HEK293 (cell line): ENCODE results near the gene FAM3C.
A peak's percentile ranks its signal among the peaks of the same experiment; 100 is the strongest.

ENCODE experiments used
- CTCF ChIA-PET: fragments of 350-600 bp; formaldehyde crosslinking; extraction: SDS; loops from one replicate; lab custom pipeline; 2021; ENCODE audit warnings: antibody characterized with exemption; lab: Yijun Ruan, JAX
- POLR2A ChIA-PET: fragments of 300-600 bp; formaldehyde crosslinking; extraction: SDS; loops from one replicate; lab custom pipeline; 2020; ENCODE audit warnings: antibody characterized with exemption, inconsistent platforms; lab: Yijun Ruan, JAX
- H3K27ac ChIP-seq: fragments of 200-500 bp; sonication (Bioruptor generic); 2 replicates; pipeline ENCODE4 v1.5.1; 2014; ENCODE audit warnings: low read depth, low read length, control low read depth, inconsistent platforms; ENCODE audit errors: extremely low read depth
- H3K36me3 ChIP-seq, 2 experiments: fragments of 200-500 bp in 1 of 2; sonication (Bioruptor generic) in 1 of 2; 1 replicate in 1 of 2; 2 replicates in 1 of 2; pipeline ENCODE4 v1.5.1; 2014 to 2017; ENCODE audit warnings: inconsistent platforms in 2 of 2, low read length in 2 of 2; ENCODE audit not compliant: control insufficient read depth in 2 of 2, insufficient read depth in 1 of 2
- H3K4me1 ChIP-seq: fragments of 200-500 bp; sonication (Bioruptor generic); 2 replicates; pipeline ENCODE4 v1.5.1; 2014; ENCODE audit warnings: mild to moderate bottlenecking, low read length, inconsistent platforms; ENCODE audit not compliant: control insufficient read depth, insufficient read depth
- H3K4me3 ChIP-seq: 2 replicates; pipeline ENCODE4 v1.5.1; 2011; ENCODE audit warnings: low read depth, mild to moderate bottlenecking, control low read depth, low read length, moderate library complexity
- H3K9me3 ChIP-seq: fragments of 200-500 bp; sonication (Bioruptor generic); 2 replicates; pipeline ENCODE4 v1.5.1; 2014; ENCODE audit warnings: low read depth, low read length, inconsistent platforms; ENCODE audit not compliant: control insufficient read depth, insufficient read depth
- REST ChIP-seq: fragments of 450-650 bp; formaldehyde crosslinking; IDR thresholded peaks from 2 replicates; pipeline ENCODE4 v1.5.1; 2016; ENCODE audit warnings: missing biosample characterization, missing genetic modification characterization
- SCRT2 ChIP-seq: fragments of 450-650 bp; formaldehyde crosslinking; IDR thresholded peaks from 2 replicates; pipeline ENCODE4 v1.5.1; 2016; ENCODE audit warnings: missing biosample characterization, missing genetic modification characterization
- WT1 ChIP-seq: fragments of 450-650 bp; formaldehyde crosslinking; IDR thresholded peaks from 2 replicates; pipeline ENCODE4 v1.5.1; 2016; ENCODE audit warnings: missing biosample characterization, missing genetic modification characterization
- ZNF112 ChIP-seq: fragments of 450-650 bp; formaldehyde crosslinking; IDR thresholded peaks from 2 replicates; pipeline ENCODE4 v1.5.0; 2017; ENCODE audit warnings: missing biosample characterization, missing genetic modification characterization
- ZNF155 ChIP-seq: fragments of 450-650 bp; formaldehyde crosslinking; IDR thresholded peaks from 2 replicates; pipeline ENCODE4 v1.5.1; 2016; ENCODE audit warnings: missing biosample characterization, missing genetic modification characterization
- ZNF280C ChIP-seq: fragments of 450-650 bp; formaldehyde crosslinking; IDR thresholded peaks from 2 replicates; pipeline ENCODE4 v1.5.1; 2016; ENCODE audit warnings: missing biosample characterization, missing genetic modification characterization
- ZNF335 ChIP-seq: fragments of 450-650 bp; formaldehyde crosslinking; conservative IDR thresholded peaks from 2 replicates; pipeline ENCODE4 v1.5.1; 2016; ENCODE audit warnings: missing biosample characterization, missing genetic modification characterization
- ZNF341 ChIP-seq: fragments of 450-650 bp; formaldehyde crosslinking; IDR thresholded peaks from 2 replicates; pipeline ENCODE4; 2016; ENCODE audit warnings: low read depth, missing biosample characterization, missing genetic modification characterization
- ZNF404 ChIP-seq: fragments of 450-650 bp; formaldehyde crosslinking; IDR thresholded peaks from 2 replicates; pipeline ENCODE4 v1.5.1; 2017; ENCODE audit warnings: missing biosample characterization, missing genetic modification characterization
- ZNF426 ChIP-seq: fragments of 450-650 bp; formaldehyde crosslinking; IDR thresholded peaks from 2 replicates; pipeline ENCODE4 v1.5.1; 2017; ENCODE audit warnings: missing biosample characterization, missing genetic modification characterization, mild to moderate bottlenecking, inconsistent platforms, moderate library complexity
- ZNF629 ChIP-seq: fragments of 450-650 bp; formaldehyde crosslinking; IDR thresholded peaks from 2 replicates; pipeline ENCODE4 v1.5.1; 2017; ENCODE audit warnings: missing biosample characterization, missing genetic modification characterization
- ZNF677 ChIP-seq: fragments of 450-650 bp; IDR thresholded peaks from 2 replicates; pipeline ENCODE4 v1.5.0; 2018; ENCODE audit warnings: missing biosample characterization, mild to moderate bottlenecking, missing genetic modification characterization, moderate library complexity
- TF ChIP-seq, protein P1 (sequence below): fragments of 450-650 bp; formaldehyde crosslinking; IDR thresholded peaks from 2 replicates; pipeline ENCODE4 v1.5.1; 2016; ENCODE audit warnings: missing biosample characterization, missing genetic modification characterization
- TF ChIP-seq, protein P2 (sequence below): fragments of 450-650 bp; formaldehyde crosslinking; conservative IDR thresholded peaks from 2 replicates; pipeline ENCODE4 v1.5.1; 2016; ENCODE audit warnings: low read depth, missing biosample characterization, missing genetic modification characterization

The FAM3C gene

DNA sequence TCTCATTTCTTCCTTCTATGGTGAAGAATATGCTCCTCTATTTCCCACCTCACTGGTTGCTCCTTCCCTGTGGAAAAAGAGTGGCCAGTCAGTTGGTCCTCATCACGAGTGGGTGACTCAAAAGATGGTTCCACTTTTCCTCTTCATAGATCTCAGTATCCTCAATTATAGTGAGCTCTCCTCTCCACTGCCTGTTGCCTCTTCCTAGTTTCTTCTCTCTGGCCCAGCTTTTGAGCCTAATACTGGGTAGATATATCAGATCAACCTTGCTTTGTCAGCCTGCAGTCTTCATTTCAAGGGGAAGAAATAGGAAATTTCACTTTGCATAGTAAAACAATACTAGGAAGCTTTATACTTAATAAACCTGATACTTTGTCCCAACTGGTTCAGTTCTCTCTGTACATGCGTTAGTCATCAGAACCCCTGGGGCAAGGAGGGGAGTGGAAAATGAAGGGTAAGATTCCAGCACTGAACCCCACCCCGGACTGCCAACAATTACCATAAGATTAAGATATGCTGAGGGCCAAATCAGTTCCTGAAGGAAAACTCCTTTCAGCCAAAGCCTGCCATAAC is 82.8 kb downstream of the FAM3C start (continued):
- TF ChIP-seq REST (tag by site-specific recombination) = 0 out of 2 replicates have a peak, but pooled peaks have one; percentile 2
- no peak for TF ChIP-seq WT1 (tag by site-specific recombination)
- TF ChIP-seq, protein P1, sequence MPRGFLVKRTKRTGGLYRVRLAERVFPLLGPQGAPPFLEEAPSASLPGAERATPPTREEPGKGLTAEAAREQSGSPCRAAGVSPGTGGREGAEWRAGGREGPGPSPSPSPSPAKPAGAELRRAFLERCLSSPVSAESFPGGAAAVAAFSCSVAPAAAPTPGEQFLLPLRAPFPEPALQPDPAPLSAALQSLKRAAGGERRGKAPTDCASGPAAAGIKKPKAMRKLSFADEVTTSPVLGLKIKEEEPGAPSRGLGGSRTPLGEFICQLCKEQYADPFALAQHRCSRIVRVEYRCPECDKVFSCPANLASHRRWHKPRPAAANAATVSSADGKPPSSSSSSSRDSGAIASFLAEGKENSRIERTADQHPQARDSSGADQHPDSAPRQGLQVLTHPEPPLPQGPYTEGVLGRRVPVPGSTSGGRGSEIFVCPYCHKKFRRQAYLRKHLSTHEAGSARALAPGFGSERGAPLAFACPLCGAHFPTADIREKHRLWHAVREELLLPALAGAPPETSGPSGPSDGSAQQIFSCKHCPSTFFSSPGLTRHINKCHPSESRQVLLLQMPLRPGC (tag by site-specific recombination) = peak; percentile 69
- TF ChIP-seq ZNF335 (tag by site-specific recombination) = peak; percentile 86
- TF ChIP-seq ZNF341 (tag by site-specific recombination) = no peak
- no peak for TF ChIP-seq ZNF426
- peak; percentile 82 for TF ChIP-seq SCRT2 (tag by site-specific recombination)
- no peak for TF ChIP-seq ZNF629
- no peak for TF ChIP-seq ZNF155 (tag by site-specific recombination)
- TF ChIP-seq, protein P2, sequence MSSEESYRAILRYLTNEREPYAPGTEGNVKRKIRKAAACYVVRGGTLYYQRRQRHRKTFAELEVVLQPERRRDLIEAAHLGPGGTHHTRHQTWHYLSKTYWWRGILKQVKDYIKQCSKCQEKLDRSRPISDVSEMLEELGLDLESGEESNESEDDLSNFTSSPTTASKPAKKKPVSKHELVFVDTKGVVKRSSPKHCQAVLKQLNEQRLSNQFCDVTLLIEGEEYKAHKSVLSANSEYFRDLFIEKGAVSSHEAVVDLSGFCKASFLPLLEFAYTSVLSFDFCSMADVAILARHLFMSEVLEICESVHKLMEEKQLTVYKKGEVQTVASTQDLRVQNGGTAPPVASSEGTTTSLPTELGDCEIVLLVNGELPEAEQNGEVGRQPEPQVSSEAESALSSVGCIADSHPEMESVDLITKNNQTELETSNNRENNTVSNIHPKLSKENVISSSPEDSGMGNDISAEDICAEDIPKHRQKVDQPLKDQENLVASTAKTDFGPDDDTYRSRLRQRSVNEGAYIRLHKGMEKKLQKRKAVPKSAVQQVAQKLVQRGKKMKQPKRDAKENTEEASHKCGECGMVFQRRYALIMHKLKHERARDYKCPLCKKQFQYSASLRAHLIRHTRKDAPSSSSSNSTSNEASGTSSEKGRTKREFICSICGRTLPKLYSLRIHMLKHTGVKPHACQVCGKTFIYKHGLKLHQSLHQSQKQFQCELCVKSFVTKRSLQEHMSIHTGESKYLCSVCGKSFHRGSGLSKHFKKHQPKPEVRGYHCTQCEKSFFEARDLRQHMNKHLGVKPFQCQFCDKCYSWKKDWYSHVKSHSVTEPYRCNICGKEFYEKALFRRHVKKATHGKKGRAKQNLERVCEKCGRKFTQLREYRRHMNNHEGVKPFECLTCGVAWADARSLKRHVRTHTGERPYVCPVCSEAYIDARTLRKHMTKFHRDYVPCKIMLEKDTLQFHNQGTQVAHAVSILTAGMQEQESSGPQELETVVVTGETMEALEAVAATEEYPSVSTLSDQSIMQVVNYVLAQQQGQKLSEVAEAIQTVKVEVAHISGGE (tag by site-specific recombination) = no peak
- no peak for TF ChIP-seq ZNF280C
- TF ChIP-seq ZNF404 (tag by site-specific recombination) = no peak

GRCh38 chr7:121307021-121307574 is 89.0 kb downstream of the FAM3C start:
- ChIA-PET POLR2A (no interaction called here), CTCF (no interaction called here)
- no peak overlapping the region for H3K27ac ChIP-seq

More at GRCh38 chr7:121307021-121307574, 89.0 kb downstream of the FAM3C start:
- Histone ChIP-seq H3K4me3 (no peak overlapping the region), H3K36me3 (no peaks in the 10 kb centered on the region), H3K4me1 (no peaks in the 10 kb centered on the region), H3K9me3 (no peaks in the 10 kb centered on the region; the same call in 1 of the 2 replicates)
- TF ChIP-seq ZNF112 = no peak
- TF ChIP-seq ZNF677 (tag by site-specific recombination) = peak; percentile 95
